Measurements from ENCODE around the gene JADE1. TPM values are rescaled to one million over a fixed set of nuclear protein-coding genes. Genes with fewer than 3 reads are reported as not detected.
A peak's percentile ranks its signal among the peaks of the same experiment; 100 is the strongest.

JADE1 gene
- total RNA-seq, 4 donors from 2014 or later: 14.0 to 38.5 (median 26.0) TPM

- WGBS: 71% methylated on average over 12 of the region's 12 CpGs
- H3K36me3 ChIP-seq: no peaks in the 10 kb centered on the region
Observed at GRCh38 chr4:128782875-128783614, 26.5 kb upstream of the JADE1 start.

GRCh38 chr4:128787509-128788311 is 21.8 kb upstream of the JADE1 start:
- 76% methylated on average over 18 of the region's 18 CpGs for WGBS
- Histone ChIP-seq H3K36me3 (no peaks in the 10 kb centered on the region), H3K9me3 (no peaks in the 10 kb centered on the region), H3K27me3 (no peaks in the 10 kb centered on the region), H3K4me1 (no peaks in the 10 kb centered on the region), H3K27ac (no peak overlapping the region), H3K4me3 (no peak overlapping the region)
- no peak for DNase-seq (ENCODE audit: low spot score in 2 of 2)
- TF ChIP-seq EP300 (IDR thresholded peaks at IDR 0.05) (no peak), CTCF (IDR thresholded peaks at IDR 0.05) (no peak), POLR2AphosphoS5 (IDR thresholded peaks at IDR 0.05) (no peak), POLR2A (IDR thresholded peaks at IDR 0.05) (no peak)

More at GRCh38 chr4:128782875-128783614, 26.5 kb upstream of the JADE1 start:
- Histone ChIP-seq H3K4me3 (no peak overlapping the region), H3K27me3 (no peaks in the 10 kb centered on the region), H3K27ac (peak overlapping the region; percentile 32), H3K9me3 (no peaks in the 10 kb centered on the region), H3K4me1 (no peaks in the 10 kb centered on the region)
- TF ChIP-seq CTCF (IDR thresholded peaks at IDR 0.05) (no peak), POLR2AphosphoS5 (IDR thresholded peaks at IDR 0.05) (no peak), POLR2A (IDR thresholded peaks at IDR 0.05) (no peak), EP300 (IDR thresholded peaks at IDR 0.05) (no peak)
- no peak for DNase-seq (ENCODE audit: low spot score in 2 of 2)

- H3K9me3 ChIP-seq: no peaks in the 10 kb centered on the region
- TF ChIP-seq POLR2A (IDR thresholded peaks at IDR 0.05) (no peak), EP300 (IDR thresholded peaks at IDR 0.05) (no peak), CTCF (IDR thresholded peaks at IDR 0.05) (no peak), POLR2AphosphoS5 (IDR thresholded peaks at IDR 0.05) (no peak)
- DNase-seq (ENCODE audit: low spot score in 2 of 2): no peak
- 70% methylated on average over 7 of the region's 7 CpGs for whole genome bisulfite sequencing
- H3K27me3 ChIP-seq: no peaks in the 10 kb centered on the region
- H3K4me3 ChIP-seq: no peak overlapping the region
- no peaks in the 10 kb centered on the region for H3K4me1 ChIP-seq
- no peaks in the 10 kb centered on the region for H3K36me3 ChIP-seq
- H3K27ac ChIP-seq: no peak overlapping the region
Observed at GRCh38 chr4:128793859-128794672, 15.4 kb upstream of the JADE1 start.

- Histone ChIP-seq H3K9me3 (no peaks in the 10 kb centered on the region), H3K4me3 (no peak overlapping the region), H3K4me1 (no peaks in the 10 kb centered on the region), H3K27ac (no peak overlapping the region), H3K27me3 (no peaks in the 10 kb centered on the region), H3K36me3 (no peaks in the 10 kb centered on the region)
- DNase-seq (ENCODE audit: low spot score in 2 of 2): no peak
- TF ChIP-seq EP300 (IDR thresholded peaks at IDR 0.05): no peak
- TF ChIP-seq POLR2A (IDR thresholded peaks at IDR 0.05): no peak
- TF ChIP-seq POLR2AphosphoS5 (IDR thresholded peaks at IDR 0.05): no peak
- TF ChIP-seq CTCF (IDR thresholded peaks at IDR 0.05): no peak
- WGBS: 70% methylated on average over 3 of the region's 3 CpGs
Observed at GRCh38 chr4:128796934-128797333, 12.6 kb upstream of the JADE1 start.

Data from suprapubic skin (tissue), 4 donors.